ENCODE data around the gene RFX4.

GRCh38 chr12:106710143-106710893, 127.5 kb downstream of the RFX4 start:
- no peak for TF ChIP-seq CTCF (conservative IDR thresholded peaks at IDR 0.05; ENCODE audit: low read length)
- no peak for TF ChIP-seq EZH2phosphoT487 (IDR thresholded peaks at IDR 0.05; ENCODE audit: borderline replicate concordance)

Measured in Loucy (cell line).